GM10266 (cell line): Measurements from ENCODE around the gene ZC3H13.
"Not testable (repeated sequence)": the region's sequence is repeated elsewhere in the genome, so short reads cannot be mapped to it uniquely, and the experiment has no call there.

Experiments used
- DNase-seq: peaks from one replicate; pipeline ENCODE4 v3.0.0; 2012; ENCODE audit errors: extremely low spot score
- CTCF ChIP-seq: IDR thresholded peaks from 2 replicates; pipeline ENCODE4 v1.5.1; 2012; ENCODE audit warnings: mild to moderate bottlenecking, low read depth; ENCODE audit not compliant: control insufficient read depth, insufficient read depth; ENCODE audit errors: missing control alignments

The ZC3H13 gene

GRCh38 chr13:45989607-45990006, 62.9 kb downstream of the ZC3H13 start:
- no peak for TF ChIP-seq CTCF
- no peak for DNase-seq

GRCh38 chr13:45981127-45981526, 71.4 kb downstream of the ZC3H13 start:
- not testable (repeated sequence) for DNase-seq

GRCh38 chr13:45975337-45975736, 77.2 kb downstream of the ZC3H13 start:
- no peak for DNase-seq
- no peak for TF ChIP-seq CTCF

GRCh38 chr13:45974500-45974899, 78.0 kb downstream of the ZC3H13 start:
- DNase-seq: no peak
- TF ChIP-seq CTCF: no peak

- TF ChIP-seq CTCF: no peak
- DNase-seq: no peak
These were observed 85.0 kb downstream of the ZC3H13 start for GRCh38 chr13:45967589-45967988.

GRCh38 chr13:45966715-45967114, 85.8 kb downstream of the ZC3H13 start:
- DNase-seq: no peak
- no peak for TF ChIP-seq CTCF

GRCh38 chr13:45961468-45961867, 91.1 kb downstream of the ZC3H13 start:
- TF ChIP-seq CTCF: no peak
- DNase-seq: no peak
